ENCODE measurements around the gene SHISA5.

Gene SHISA5

GRCh38 chr3:48423883-48424695, 79.9 kb downstream of the SHISA5 start:
- in situ Hi-C loops (cut with MboI; ENCODE audit: low sequenced_read_pairs, unreplicated experiment) = no loop called here
- TF ChIP-seq, protein P1, sequence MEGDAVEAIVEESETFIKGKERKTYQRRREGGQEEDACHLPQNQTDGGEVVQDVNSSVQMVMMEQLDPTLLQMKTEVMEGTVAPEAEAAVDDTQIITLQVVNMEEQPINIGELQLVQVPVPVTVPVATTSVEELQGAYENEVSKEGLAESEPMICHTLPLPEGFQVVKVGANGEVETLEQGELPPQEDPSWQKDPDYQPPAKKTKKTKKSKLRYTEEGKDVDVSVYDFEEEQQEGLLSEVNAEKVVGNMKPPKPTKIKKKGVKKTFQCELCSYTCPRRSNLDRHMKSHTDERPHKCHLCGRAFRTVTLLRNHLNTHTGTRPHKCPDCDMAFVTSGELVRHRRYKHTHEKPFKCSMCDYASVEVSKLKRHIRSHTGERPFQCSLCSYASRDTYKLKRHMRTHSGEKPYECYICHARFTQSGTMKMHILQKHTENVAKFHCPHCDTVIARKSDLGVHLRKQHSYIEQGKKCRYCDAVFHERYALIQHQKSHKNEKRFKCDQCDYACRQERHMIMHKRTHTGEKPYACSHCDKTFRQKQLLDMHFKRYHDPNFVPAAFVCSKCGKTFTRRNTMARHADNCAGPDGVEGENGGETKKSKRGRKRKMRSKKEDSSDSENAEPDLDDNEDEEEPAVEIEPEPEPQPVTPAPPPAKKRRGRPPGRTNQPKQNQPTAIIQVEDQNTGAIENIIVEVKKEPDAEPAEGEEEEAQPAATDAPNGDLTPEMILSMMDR (IDR thresholded peaks at IDR 0.05; ENCODE audit: borderline replicate concordance, control extremely low read depth, extremely low read depth, insufficient read depth, missing control alignments) = no peak
- DNase-seq (ENCODE audit: low spot score) = no peak

GRCh38 chr3:48423241-48423882, 80.6 kb downstream of the SHISA5 start:
- no peak for DNase-seq (ENCODE audit: low spot score)
- in situ Hi-C loops (cut with MboI; ENCODE audit: low sequenced_read_pairs, unreplicated experiment) = no loop called here
- TF ChIP-seq, protein P1 (IDR thresholded peaks at IDR 0.05; ENCODE audit: borderline replicate concordance, control extremely low read depth, extremely low read depth, insufficient read depth, missing control alignments) = no peak

GRCh38 chr3:48422681-48423080, 81.3 kb downstream of the SHISA5 start:
- no peak for DNase-seq (ENCODE audit: low spot score)
- in situ Hi-C loops (cut with MboI; ENCODE audit: low sequenced_read_pairs, unreplicated experiment) = no loop called here
- TF ChIP-seq, protein P1 (IDR thresholded peaks at IDR 0.05; ENCODE audit: borderline replicate concordance, control extremely low read depth, extremely low read depth, insufficient read depth, missing control alignments) = no peak

- in situ Hi-C loops (cut with MboI; ENCODE audit: low sequenced_read_pairs, unreplicated experiment) = no loop called here
- TF ChIP-seq, protein P1 (IDR thresholded peaks at IDR 0.05; ENCODE audit: borderline replicate concordance, control extremely low read depth, extremely low read depth, insufficient read depth, missing control alignments) = no peak
- no peak for DNase-seq (ENCODE audit: low spot score)
Observed at GRCh38 chr3:48422272-48422671, 81.7 kb downstream of the SHISA5 start.

DNA sequence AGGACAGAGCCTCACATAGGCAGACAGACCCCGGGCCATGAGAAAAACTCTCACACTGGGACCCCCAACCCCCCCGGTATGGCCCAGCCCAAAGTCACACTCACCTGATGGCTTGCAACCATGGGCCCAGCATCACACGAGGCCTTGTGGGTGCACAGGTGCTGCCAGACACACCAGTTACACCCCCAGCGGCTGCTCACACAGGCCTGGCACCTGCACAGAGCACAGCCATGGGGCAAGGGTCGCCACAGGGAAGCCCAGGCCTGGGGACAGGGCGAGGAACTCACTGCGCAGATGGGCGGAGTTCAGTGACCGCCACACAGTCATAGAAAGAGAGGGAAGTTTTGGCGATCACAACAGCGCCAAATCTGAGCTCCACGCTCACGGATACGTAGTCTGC, 83.4 kb downstream of the SHISA5 start:
- TF ChIP-seq, protein P1 (IDR thresholded peaks at IDR 0.05; ENCODE audit: borderline replicate concordance, control extremely low read depth, extremely low read depth, insufficient read depth, missing control alignments) = no peak
- in situ Hi-C loops (cut with MboI; ENCODE audit: low sequenced_read_pairs, unreplicated experiment) = no loop called here
- no peak for DNase-seq (ENCODE audit: low spot score)

GRCh38 chr3:48419597-48419996, 84.4 kb downstream of the SHISA5 start:
- in situ Hi-C loops (cut with MboI; ENCODE audit: low sequenced_read_pairs, unreplicated experiment) = no loop called here
- no peak for DNase-seq (ENCODE audit: low spot score)
- TF ChIP-seq, protein P1 (IDR thresholded peaks at IDR 0.05; ENCODE audit: borderline replicate concordance, control extremely low read depth, extremely low read depth, insufficient read depth, missing control alignments) = no peak
